Effector memory CD4-positive, alpha-beta T cell (primary cell): ENCODE data around the gene KIF15.

Experiments used
- DNase-seq, 3 donors: peaks; one replicate each; pipeline ENCODE4 v3.0.0-alpha.2; 2020
- H3K27ac ChIP-seq: 2 replicates; pipeline ENCODE4 v1.7.0; 2013; ENCODE audit warnings: mild to moderate bottlenecking, low read length, moderate library complexity; ENCODE audit not compliant: insufficient read depth, poor library complexity, severe bottlenecking
- H3K27me3 ChIP-seq: replicated peaks from 2 replicates; pipeline ENCODE4 v1.7.0; 2013; ENCODE audit warnings: mild to moderate bottlenecking, low read length; ENCODE audit not compliant: insufficient read depth, control insufficient read depth, poor library complexity, severe bottlenecking
- H3K36me3 ChIP-seq: 2 replicates; pipeline ENCODE4 v1.7.0; 2013; ENCODE audit warnings: mild to moderate bottlenecking, low read length, moderate library complexity; ENCODE audit not compliant: control insufficient read depth, insufficient read depth
- H3K4me1 ChIP-seq: 2 replicates; pipeline ENCODE4 v1.7.0; 2013; ENCODE audit warnings: low read length, mild to moderate bottlenecking; ENCODE audit not compliant: control insufficient read depth, insufficient read depth, poor library complexity, severe bottlenecking
- H3K4me3 ChIP-seq: 2 replicates; pipeline ENCODE4 v1.7.0; 2013; ENCODE audit warnings: low read length, low read depth, mild to moderate bottlenecking; ENCODE audit not compliant: insufficient read depth, poor library complexity, severe bottlenecking
- H3K9me3 ChIP-seq: 2 replicates; pipeline ENCODE4 v1.7.0; 2013; ENCODE audit warnings: mild to moderate bottlenecking, low read length, moderate library complexity; ENCODE audit not compliant: control insufficient read depth

Gene KIF15

DNA sequence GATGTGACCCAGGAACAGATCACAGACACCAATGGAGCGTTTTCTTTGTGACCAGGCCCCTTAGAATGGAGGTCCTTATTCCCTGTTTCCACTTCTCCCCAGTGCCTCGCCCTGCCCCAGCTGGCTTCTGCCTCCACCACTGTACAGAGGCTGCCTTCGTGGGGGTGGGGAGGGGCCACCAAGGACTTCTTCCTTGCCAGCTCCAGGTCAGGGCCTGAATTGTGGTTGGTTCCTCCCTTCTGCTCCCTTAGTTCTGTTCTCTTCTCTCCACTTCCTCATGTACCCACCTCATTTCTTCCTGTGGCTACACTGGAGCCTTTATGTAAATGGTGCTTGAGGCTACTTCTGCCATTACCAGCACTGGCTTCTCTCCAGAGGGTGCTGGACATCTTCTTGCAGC, 129.3 kb downstream of the KIF15 start:
- H3K36me3 ChIP-seq = no peaks in the 10 kb centered on the region
- H3K9me3 ChIP-seq = no peaks in the 10 kb centered on the region
- no peaks in the 10 kb centered on the region for H3K27me3 ChIP-seq
- no peak overlapping the region for H3K4me3 ChIP-seq
- H3K4me1 ChIP-seq = no peaks in the 10 kb centered on the region
- no peak for DNase-seq
- H3K27ac ChIP-seq = no peak overlapping the region

DNA sequence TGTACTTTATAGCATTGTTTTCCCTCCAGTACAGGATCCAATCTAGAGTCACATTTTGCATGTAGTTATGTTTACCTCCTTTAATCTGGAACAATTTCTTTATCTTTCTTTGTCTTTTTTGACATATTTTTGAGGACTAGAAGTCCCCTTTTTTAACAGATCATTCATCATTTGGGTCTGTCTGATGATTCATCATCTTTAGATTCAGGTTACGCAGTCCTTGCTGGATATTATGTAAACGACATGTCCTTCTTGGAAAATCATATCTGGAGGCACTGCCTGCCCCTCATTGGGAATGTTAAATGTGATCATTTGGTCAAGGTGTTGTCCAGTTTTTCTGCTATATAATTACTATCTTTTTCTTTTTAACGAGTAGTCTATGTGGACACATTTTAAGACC, 131.1 kb downstream of the KIF15 start:
- Histone ChIP-seq H3K4me3 (no peak overlapping the region), H3K27ac (no peak overlapping the region), H3K9me3 (no peaks in the 10 kb centered on the region), H3K27me3 (no peaks in the 10 kb centered on the region), H3K4me1 (no peaks in the 10 kb centered on the region), H3K36me3 (no peaks in the 10 kb centered on the region)
- DNase-seq = no peak

DNA sequence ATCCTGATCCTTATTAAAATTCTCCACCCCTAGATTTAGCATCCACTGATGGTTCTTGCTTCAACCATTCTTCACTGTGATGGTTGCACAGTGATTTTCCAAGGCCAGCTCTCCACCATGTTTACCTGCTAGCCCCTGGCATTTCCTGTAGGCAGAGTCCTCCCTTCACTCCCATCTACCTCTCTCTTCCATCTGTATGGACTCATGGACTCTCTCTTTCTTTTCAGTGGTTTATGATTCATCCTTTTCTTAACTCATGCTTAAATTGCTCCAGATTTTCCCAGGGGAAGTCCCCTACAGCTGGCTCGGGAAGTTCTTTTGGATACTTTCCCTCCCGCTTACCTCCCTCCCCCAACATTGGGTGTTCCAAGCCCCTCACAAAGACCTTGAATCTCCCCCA, 131.5 kb downstream of the KIF15 start:
- Histone ChIP-seq H3K4me1 (no peaks in the 10 kb centered on the region), H3K27me3 (no peaks in the 10 kb centered on the region), H3K4me3 (no peak overlapping the region), H3K36me3 (no peaks in the 10 kb centered on the region), H3K27ac (no peak overlapping the region), H3K9me3 (no peaks in the 10 kb centered on the region)
- no peak for DNase-seq

DNA sequence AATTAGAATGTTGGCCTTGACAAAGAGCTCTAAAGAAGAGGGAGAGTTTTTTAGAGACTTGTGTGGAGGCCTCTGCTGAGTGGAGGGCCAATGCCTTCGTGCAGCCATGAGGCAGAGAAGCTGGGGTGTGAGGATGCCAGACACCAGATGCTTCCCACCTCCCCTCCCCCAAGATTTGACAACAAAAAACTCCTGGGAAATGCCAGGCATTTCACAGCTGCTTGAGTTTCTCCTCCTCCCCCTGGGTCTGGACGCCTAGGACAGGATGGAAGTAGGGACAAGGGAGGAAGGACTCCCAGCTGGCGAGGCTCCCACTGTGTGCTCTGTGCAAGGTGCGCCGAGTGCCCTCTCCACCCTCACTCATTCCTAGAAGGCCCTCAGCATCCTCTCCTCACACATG, 132.9 kb downstream of the KIF15 start:
- H3K9me3 ChIP-seq = no peaks in the 10 kb centered on the region
- no peaks in the 10 kb centered on the region for H3K4me1 ChIP-seq
- H3K27ac ChIP-seq = no peak overlapping the region
- no peak overlapping the region for H3K4me3 ChIP-seq
- no peak for DNase-seq
- no peaks in the 10 kb centered on the region for H3K27me3 ChIP-seq
- no peaks in the 10 kb centered on the region for H3K36me3 ChIP-seq

DNA sequence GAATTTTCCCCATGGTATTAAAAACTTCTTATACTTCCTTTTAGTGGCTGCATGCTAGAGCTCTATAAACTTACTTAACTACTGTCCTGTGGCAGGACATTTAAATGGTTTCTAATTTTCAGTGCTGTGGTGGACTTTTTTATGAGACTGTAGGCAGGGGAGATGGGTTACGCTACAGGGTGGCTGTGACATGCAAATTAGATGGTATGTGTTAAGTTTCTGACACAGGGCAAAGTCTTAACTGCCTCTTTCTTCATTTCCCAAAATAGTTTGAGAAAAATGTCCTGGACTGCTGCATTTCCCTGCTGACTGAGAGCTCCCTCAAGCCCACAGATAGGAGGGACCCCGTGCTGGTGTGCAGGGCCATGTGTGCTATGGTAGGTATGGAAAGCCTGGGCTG, 134.8 kb downstream of the KIF15 start:
- Histone ChIP-seq H3K9me3 (no peaks in the 10 kb centered on the region), H3K4me1 (no peaks in the 10 kb centered on the region), H3K4me3 (no peak overlapping the region), H3K27me3 (no peaks in the 10 kb centered on the region), H3K36me3 (no peaks in the 10 kb centered on the region), H3K27ac (no peak overlapping the region)
- no peak for DNase-seq

DNA sequence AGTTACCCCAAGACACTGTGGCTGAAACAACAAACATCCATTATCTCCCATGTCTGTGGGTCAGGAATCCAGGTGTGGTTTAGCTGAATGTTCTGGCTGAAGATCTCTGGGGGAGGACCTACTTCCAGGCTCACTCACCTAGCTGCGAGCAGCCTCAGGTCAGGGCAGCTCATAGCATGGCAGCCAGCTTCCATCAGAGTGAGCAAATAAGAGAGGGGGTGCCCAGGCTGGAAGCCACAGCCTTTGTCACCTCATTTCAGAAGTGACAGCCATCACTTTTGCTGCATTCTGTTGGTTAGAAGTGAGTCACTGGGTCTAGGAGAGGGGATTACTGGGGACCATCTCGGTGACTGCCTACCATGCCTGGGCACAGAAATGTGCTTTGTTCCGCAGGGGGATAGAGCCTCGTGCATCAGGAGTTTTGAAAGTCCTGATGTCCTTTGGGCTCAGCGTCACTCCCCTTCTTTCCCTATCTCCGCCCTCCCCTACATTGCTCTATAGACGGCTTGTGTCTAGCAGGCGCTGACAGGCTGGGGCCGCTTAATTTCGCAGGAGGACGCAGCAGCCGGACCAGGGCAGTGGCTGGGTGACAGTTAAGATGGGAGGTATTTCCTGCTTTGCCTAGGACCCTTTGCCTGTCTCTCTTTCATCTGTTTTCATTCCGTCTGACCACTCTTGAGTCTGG, 138.2 kb downstream of the KIF15 start:
- H3K9me3 ChIP-seq = no peaks in the 10 kb centered on the region
- no peak overlapping the region for H3K27ac ChIP-seq
- H3K4me1 ChIP-seq = no peaks in the 10 kb centered on the region
- no peak overlapping the region for H3K4me3 ChIP-seq
- no peaks in the 10 kb centered on the region for H3K36me3 ChIP-seq
- DNase-seq = no peak
- H3K27me3 ChIP-seq = no peaks in the 10 kb centered on the region

DNA sequence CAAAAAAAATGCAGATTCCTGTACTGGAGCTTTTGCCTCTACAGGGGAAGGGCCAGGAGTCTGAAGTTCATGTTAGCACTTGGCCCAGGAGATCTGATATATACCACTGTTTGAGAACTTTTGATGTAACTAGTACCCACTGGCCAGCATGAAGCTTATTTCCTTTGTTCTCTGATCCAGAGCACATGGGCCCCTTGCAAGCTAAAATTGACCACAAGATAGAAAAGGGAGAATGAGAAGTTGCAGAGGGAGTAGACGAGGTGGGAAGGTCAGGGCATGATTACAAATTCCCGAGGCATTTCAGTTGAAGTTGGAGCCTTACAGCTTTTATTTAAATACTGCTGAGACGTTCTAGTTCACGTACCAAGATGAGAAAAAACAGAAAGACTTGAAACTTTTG, 141.0 kb downstream of the KIF15 start:
- no peak for DNase-seq
- Histone ChIP-seq H3K4me3 (no peak overlapping the region), H3K4me1 (no peaks in the 10 kb centered on the region), H3K9me3 (no peaks in the 10 kb centered on the region), H3K27ac (no peak overlapping the region), H3K27me3 (no peaks in the 10 kb centered on the region), H3K36me3 (no peaks in the 10 kb centered on the region)
